Measurements from ENCODE around the gene SLC12A8. TPM values are rescaled to one million over a fixed set of nuclear protein-coding genes. Genes with fewer than 3 reads are reported as not detected.
A peak's percentile ranks its signal among the peaks of the same experiment; 100 is the strongest.

SLC12A8 gene
- total RNA-seq, 2 experiments from 2014 or later = 0.36 to 0.38 TPM

DNA sequence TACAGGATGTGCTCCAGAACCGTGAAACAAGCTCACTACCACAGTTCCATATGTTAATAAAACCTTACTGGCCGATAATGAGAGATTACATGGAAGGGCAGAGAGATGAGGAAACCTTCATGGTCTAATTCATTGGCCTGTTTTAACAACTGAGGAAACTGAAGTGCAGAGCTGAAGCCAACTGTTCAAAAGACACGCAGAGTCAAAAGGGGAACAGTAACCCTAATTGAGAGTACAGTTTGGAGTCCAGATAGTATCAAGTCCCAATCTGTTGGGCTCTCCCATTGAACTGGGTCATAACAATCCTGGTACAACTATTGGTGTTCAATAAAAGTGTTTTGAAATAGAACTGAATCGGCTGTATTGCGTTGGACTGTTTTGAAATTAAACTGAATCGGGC, 69.6 kb downstream of the SLC12A8 start:
- intact Hi-C loops (cut with DNase I, micrococcal nuclease) = loop anchor here (2.0 to 5.0 kb wide), 5 partner anchors 86 to 234 kb away; partner anchors contain the start of genes HEG1 (in 2 of the 2) and ZNF148 (in 1 of the 2)
- H3K4me3 Mint-ChIP-seq = peak overlapping the region; percentile 15
- POLR2A ChIA-PET = interaction anchor here (1.3 to 2.6 kb wide), 3 partner anchors 9 to 232 kb away, joined by 3 to 14 read pairs (median 3); partner anchors contain the start of gene ZNF148
- no peak for DNase-seq
- Histone ChIP-seq H3K27me3 (ENCODE audit: control insufficient read depth in 1 of 2, insufficient read depth in 2 of 2, low read length in 2 of 2) (no peaks in the 10 kb centered on the region), H3K4me1 (ENCODE audit: insufficient read depth, low read length) (peaks cover 38% of the 10 kb centered on the region), H3K9me3 (ENCODE audit: control insufficient read depth in 1 of 2, insufficient read depth in 1 of 2, low read length in 2 of 2) (no peaks in the 10 kb centered on the region), H3K27ac (ENCODE audit: low read depth in 1 of 2, low read length in 2 of 2) (no peak overlapping the region), H3K4me3 (ENCODE audit: low read length) (no peak overlapping the region), H3K36me3 (ENCODE audit: insufficient read depth, low read length) (no peaks in the 10 kb centered on the region)
- CTCF ChIA-PET = no interaction called here
- H3K36me3 Mint-ChIP-seq (ENCODE audit: low read depth) = no peaks in the 10 kb centered on the region
- no peaks in the 10 kb centered on the region for H3K9me3 Mint-ChIP-seq
- H3K4me1 Mint-ChIP-seq (ENCODE audit: low read depth) = peaks cover 36% of the 10 kb centered on the region
- H3K27me3 Mint-ChIP-seq = no peaks in the 10 kb centered on the region
- ATAC-seq (ENCODE audit: poor library complexity) = no peak
- TF ChIP-seq, protein P1, sequence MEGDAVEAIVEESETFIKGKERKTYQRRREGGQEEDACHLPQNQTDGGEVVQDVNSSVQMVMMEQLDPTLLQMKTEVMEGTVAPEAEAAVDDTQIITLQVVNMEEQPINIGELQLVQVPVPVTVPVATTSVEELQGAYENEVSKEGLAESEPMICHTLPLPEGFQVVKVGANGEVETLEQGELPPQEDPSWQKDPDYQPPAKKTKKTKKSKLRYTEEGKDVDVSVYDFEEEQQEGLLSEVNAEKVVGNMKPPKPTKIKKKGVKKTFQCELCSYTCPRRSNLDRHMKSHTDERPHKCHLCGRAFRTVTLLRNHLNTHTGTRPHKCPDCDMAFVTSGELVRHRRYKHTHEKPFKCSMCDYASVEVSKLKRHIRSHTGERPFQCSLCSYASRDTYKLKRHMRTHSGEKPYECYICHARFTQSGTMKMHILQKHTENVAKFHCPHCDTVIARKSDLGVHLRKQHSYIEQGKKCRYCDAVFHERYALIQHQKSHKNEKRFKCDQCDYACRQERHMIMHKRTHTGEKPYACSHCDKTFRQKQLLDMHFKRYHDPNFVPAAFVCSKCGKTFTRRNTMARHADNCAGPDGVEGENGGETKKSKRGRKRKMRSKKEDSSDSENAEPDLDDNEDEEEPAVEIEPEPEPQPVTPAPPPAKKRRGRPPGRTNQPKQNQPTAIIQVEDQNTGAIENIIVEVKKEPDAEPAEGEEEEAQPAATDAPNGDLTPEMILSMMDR (IDR thresholded peaks at IDR 0.05) = no peak
- peak overlapping the region; percentile 16 for H3K27ac Mint-ChIP-seq

GRCh38 chr3:125142420-125142778, 70.1 kb downstream of the SLC12A8 start:
- Mint-ChIP-seq H3K27ac (peak overlapping the region; percentile 16), H3K27me3 (no peaks in the 10 kb centered on the region), H3K36me3 (ENCODE audit: low read depth) (no peaks in the 10 kb centered on the region), H3K4me3 (peak overlapping the region; percentile 15), H3K4me1 (ENCODE audit: low read depth) (peaks cover 36% of the 10 kb centered on the region), H3K9me3 (no peaks in the 10 kb centered on the region)
- Histone ChIP-seq H3K4me1 (ENCODE audit: insufficient read depth, low read length) (peaks cover 40% of the 10 kb centered on the region), H3K4me3 (ENCODE audit: low read length) (peak overlapping the region; percentile 53), H3K27me3 (ENCODE audit: control insufficient read depth in 1 of 2, insufficient read depth in 2 of 2, low read length in 2 of 2) (no peaks in the 10 kb centered on the region), H3K27ac (ENCODE audit: low read depth in 1 of 2, low read length in 2 of 2) (no peak overlapping the region), H3K36me3 (ENCODE audit: insufficient read depth, low read length) (no peaks in the 10 kb centered on the region), H3K9me3 (ENCODE audit: control insufficient read depth in 1 of 2, insufficient read depth in 1 of 2, low read length in 2 of 2) (no peaks in the 10 kb centered on the region)
- POLR2A ChIA-PET = interaction anchor here (1.3 to 2.6 kb wide), 4 partner anchors 9 to 233 kb away, joined by 3 to 14 read pairs (median 4); partner anchors contain the start of gene ZNF148
- TF ChIP-seq, protein P1 (IDR thresholded peaks at IDR 0.05) = no peak
- CTCF ChIA-PET = interaction anchor here (1.3 kb wide), 1 partner anchor 140 kb away, joined by 3 read pairs; no protein-coding TSS in a partner anchor
- DNase-seq = no peak
- no peak for ATAC-seq (ENCODE audit: poor library complexity)
- intact Hi-C loops (cut with DNase I, micrococcal nuclease) = loop anchor here (2.0 to 5.0 kb wide), 5 partner anchors 85 to 235 kb away; partner anchors contain the start of genes HEG1 (in 2 of the 2) and ZNF148 (in 1 of the 2)

DNA sequence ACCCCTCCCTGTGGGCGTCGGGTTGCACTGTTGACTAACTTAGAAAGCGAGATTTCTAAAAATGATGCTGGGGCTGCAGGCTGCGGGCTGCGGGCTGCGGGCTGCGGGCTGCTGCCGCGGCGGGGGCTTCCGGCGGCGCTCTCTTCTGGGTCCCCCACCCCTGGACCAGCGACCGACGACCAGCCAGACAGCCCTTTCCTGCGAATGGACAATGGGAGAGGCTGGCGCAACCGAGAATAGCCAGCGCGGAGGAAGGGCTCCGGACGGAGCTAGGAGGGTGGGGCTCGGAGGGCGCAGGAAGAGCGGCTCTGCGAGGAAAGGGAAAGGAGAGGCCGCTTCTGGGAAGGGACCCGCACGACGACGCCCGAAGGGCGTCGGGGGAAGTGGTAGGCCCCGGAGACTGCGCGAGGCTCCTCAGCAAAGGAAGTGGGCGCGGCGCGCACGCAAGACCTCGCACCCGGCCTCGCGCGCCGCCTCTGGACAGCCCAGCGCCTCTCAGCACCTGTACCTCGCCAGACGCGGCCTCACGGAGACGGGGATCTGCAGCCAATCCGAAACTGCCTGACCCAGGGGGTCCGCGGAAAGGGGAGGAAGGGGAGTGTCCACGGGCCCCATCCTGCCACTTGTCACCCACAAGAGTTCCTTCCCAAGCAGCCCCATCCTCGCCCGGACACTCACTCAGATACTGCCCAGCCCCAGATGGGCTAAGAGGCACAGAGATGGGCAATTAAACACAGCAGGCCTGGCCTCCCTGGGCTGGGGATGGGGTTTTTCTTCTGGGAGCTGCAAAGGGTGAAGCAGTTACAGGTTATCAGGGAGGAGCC, 70.7 kb downstream of the SLC12A8 start:
- H3K36me3 ChIP-seq (ENCODE audit: insufficient read depth, low read length) = no peaks in the 10 kb centered on the region
- POLR2A ChIA-PET = interaction anchor here (1.0 to 2.6 kb wide), 6 partner anchors 10 to 233 kb away, joined by 3 to 14 read pairs (median 4); partner anchors contain the start of genes HEG1 and ZNF148
- peaks cover 37% of the 10 kb centered on the region for H3K4me1 Mint-ChIP-seq (ENCODE audit: low read depth)

More for the DNA sequence above, 70.7 kb downstream of the SLC12A8 start:
- intact Hi-C loops (cut with DNase I, micrococcal nuclease) = loop anchor here (2.0 to 5.0 kb wide), 5 partner anchors 85 to 235 kb away; partner anchors contain the start of genes HEG1 (in 2 of the 2) and ZNF148 (in 1 of the 2)
- Histone ChIP-seq H3K4me1 (ENCODE audit: insufficient read depth, low read length) (peaks cover 40% of the 10 kb centered on the region), H3K27me3 (ENCODE audit: control insufficient read depth in 1 of 2, insufficient read depth in 2 of 2, low read length in 2 of 2) (no peaks in the 10 kb centered on the region), H3K9me3 (ENCODE audit: control insufficient read depth in 1 of 2, insufficient read depth in 1 of 2, low read length in 2 of 2) (no peaks in the 10 kb centered on the region), H3K27ac (ENCODE audit: low read depth in 1 of 2, low read length in 2 of 2) (no peak overlapping the region), H3K4me3 (ENCODE audit: low read length) (peak overlapping the region; percentile 53)
- DNase-seq (peak; percentile 27 to 85 (median 67)), ATAC-seq (ENCODE audit: poor library complexity) (peak; percentile 89)
- H3K9me3 Mint-ChIP-seq = no peaks in the 10 kb centered on the region
- peak overlapping the region; percentile 16 for H3K27ac Mint-ChIP-seq
- TF ChIP-seq, protein P1 (IDR thresholded peaks at IDR 0.05) = peak; percentile 40
- no peaks in the 10 kb centered on the region for H3K27me3 Mint-ChIP-seq
- peak overlapping the region; percentile 80 for H3K4me3 Mint-ChIP-seq
- H3K36me3 Mint-ChIP-seq (ENCODE audit: low read depth) = no peaks in the 10 kb centered on the region
- CTCF ChIA-PET = interaction anchor here (1.3 kb wide), 1 partner anchor 139 kb away, joined by 3 read pairs; no protein-coding TSS in a partner anchor

Measured in CD4-positive, alpha-beta T cell (primary cell).